H1 (cell line): ENCODE results near the gene OR8B8. TPM values are rescaled to one million over a fixed set of nuclear protein-coding genes. Genes with fewer than 3 reads are reported as not detected.

Experiments used
- CTCF ChIA-PET: fragments of 300-600 bp; sonication (Branson Sonifier 250); formaldehyde crosslinking; loops from one replicate; lab custom pipeline; 2021; ENCODE audit not compliant: partially characterized antibody; lab: Charles Lee
- POLR2A ChIA-PET: fragments of 300-600 bp; sonication (Branson Sonifier 250); formaldehyde crosslinking; loops from one replicate; lab custom pipeline; 2021; ENCODE audit warnings: inconsistent platforms; ENCODE audit not compliant: partially characterized antibody; lab: Charles Lee
- DNase-seq, 2 experiments: peaks; one replicate each; pipeline versions ENCODE4 v3.0.0 to v3.0.0-alpha.2; 2010 to 2022; ENCODE audit warnings: low spot score in 2 of 2, low read depth in 1 of 2, mixed read lengths in 1 of 2
- FAIRE-seq: peaks from 2 replicates; lab custom pipeline; 2011; peaks lifted over from hg19 to GRCh38; lab: Jason Lieb, UNC
- H2AFZ ChIP-seq: 2 replicates; pipeline ENCODE4 v1.8.1; 2012; ENCODE audit warnings: low read length, inconsistent platforms
- H2AK5ac ChIP-seq: 2 replicates; pipeline ENCODE4 v1.6.1; 2013; ENCODE audit warnings: low read depth, low read length
- H2BK120ac ChIP-seq: replicated peaks from 2 replicates; pipeline ENCODE3; 2013; ENCODE audit warnings: low read depth, low read length, inconsistent platforms
- H2BK12ac ChIP-seq: 2 replicates; pipeline ENCODE4 v1.6.1; 2013; ENCODE audit warnings: low read depth, low read length
- H2BK15ac ChIP-seq: 2 replicates; pipeline ENCODE4 v1.6.1; 2013; ENCODE audit warnings: low read length
- H2BK20ac ChIP-seq: 2 replicates; pipeline ENCODE4 v1.6.1; 2013; ENCODE audit warnings: low read length
- H2BK5ac ChIP-seq: 2 replicates; pipeline ENCODE4 v1.6.1; 2013; ENCODE audit warnings: low read depth, low read length
- H3K14ac ChIP-seq: 2 replicates; pipeline ENCODE4 v1.6.1; 2013; ENCODE audit warnings: inconsistent platforms; ENCODE audit not compliant: insufficient read length
- H3K18ac ChIP-seq: 2 replicates; pipeline ENCODE4 v1.6.1; 2013; ENCODE audit warnings: low read length; ENCODE audit errors: extremely low read depth
- H3K23ac ChIP-seq: 2 replicates; pipeline ENCODE4 v1.6.1; 2013; ENCODE audit warnings: inconsistent platforms; ENCODE audit not compliant: insufficient read length
- H3K23me2 ChIP-seq: 2 replicates; pipeline ENCODE4 v1.6.1; 2013; ENCODE audit warnings: low read depth, low read length
- H3K27ac ChIP-seq: 2 replicates; pipeline ENCODE4 v1.6.1; 2011; ENCODE audit warnings: low read depth, low read length, inconsistent platforms
- H3K27me3 ChIP-seq, 4 experiments: replicated peaks in 1 of 4; 1 replicate in 1 of 4; 2 replicates in 3 of 4; pipeline versions ENCODE4 v1.6.1 to v1.8.1; 2011 to 2013; ENCODE audit warnings: low read length in 3 of 4, mild to moderate bottlenecking in 3 of 4, inconsistent platforms in 2 of 4, mixed read lengths in 2 of 4, moderate library complexity in 1 of 4; ENCODE audit not compliant: control insufficient read depth in 3 of 4, insufficient read depth in 3 of 4; ENCODE audit errors: extremely low read depth in 1 of 4
- H3K36me3 ChIP-seq, 4 experiments: 2 replicates each; pipeline versions ENCODE4 v1.6.1 to v1.8.1; 2011 to 2013; ENCODE audit warnings: mild to moderate bottlenecking in 4 of 4, low read length in 3 of 4, moderate library complexity in 2 of 4, control low read depth in 1 of 4, inconsistent platforms in 1 of 4; ENCODE audit not compliant: insufficient read depth in 4 of 4, control insufficient read depth in 2 of 4
- H3K4ac ChIP-seq: replicated peaks from 2 replicates; pipeline ENCODE3; 2013; ENCODE audit warnings: low read length, low read depth, mixed read lengths, inconsistent platforms; ENCODE audit not compliant: insufficient read length
- H3K4me1 ChIP-seq, 4 experiments: replicated peaks in 1 of 4; 1 replicate in 1 of 4; 2 replicates in 3 of 4; pipeline versions ENCODE4 v1.6.1 to v1.8.1; 2011 to 2013; ENCODE audit warnings: low read length in 3 of 4, inconsistent platforms in 2 of 4, mixed read lengths in 1 of 4; ENCODE audit not compliant: insufficient read depth in 4 of 4, control insufficient read depth in 3 of 4
- H3K4me2 ChIP-seq, 2 experiments: 2 replicates each; pipeline versions ENCODE4 v1.6.1 to v1.8.1; 2011 to 2013; ENCODE audit warnings: low read depth in 2 of 2, low read length in 2 of 2, control low read depth in 1 of 2, inconsistent platforms in 1 of 2, mild to moderate bottlenecking in 1 of 2; ENCODE audit not compliant: insufficient read depth in 1 of 2
- H3K4me3 ChIP-seq, 4 experiments: fragments of 200-600, 300-600 bp in 1 of 4; sonication (generic), shearing (Covaris generic), sonication (Bioruptor Twin) in 1 of 4; 2 replicates each; pipeline versions ENCODE4 v1.5.1 to v1.8.1; 2011 to 2016; ENCODE audit warnings: low read length in 4 of 4, low read depth in 3 of 4, control low read depth in 2 of 4, inconsistent platforms in 2 of 4, mild to moderate bottlenecking in 2 of 4, mixed read lengths in 1 of 4, moderate library complexity in 1 of 4; ENCODE audit not compliant: insufficient read depth in 2 of 4; ENCODE audit errors: extremely low read depth in 1 of 4
- H3K56ac ChIP-seq: replicated peaks from 2 replicates; pipeline ENCODE3; 2013; ENCODE audit warnings: low read depth, mild to moderate bottlenecking, mixed read lengths, low read length, inconsistent platforms; ENCODE audit not compliant: insufficient read length
- H3K79me1 ChIP-seq: 2 replicates; pipeline ENCODE4 v1.6.1; 2013; ENCODE audit warnings: low read depth, low read length, control low read depth
- H3K79me2 ChIP-seq, 2 experiments: 2 replicates each; pipeline versions ENCODE4 v1.6.1 to v1.8.1; 2012 to 2013; ENCODE audit warnings: low read length in 2 of 2, mild to moderate bottlenecking in 2 of 2, inconsistent platforms in 1 of 2; ENCODE audit not compliant: insufficient read depth in 2 of 2, control insufficient read depth in 1 of 2
- H3K9ac ChIP-seq, 4 experiments: replicated peaks in 1 of 4; 1 replicate in 1 of 4; 2 replicates in 3 of 4; pipeline versions ENCODE4 v1.6.1 to v1.8.1; 2011 to 2013; ENCODE audit warnings: low read depth in 3 of 4, low read length in 3 of 4, control low read depth in 2 of 4, mild to moderate bottlenecking in 2 of 4, moderate library complexity in 2 of 4, inconsistent platforms in 1 of 4; ENCODE audit errors: extremely low read depth in 1 of 4
- H3K9me3 ChIP-seq, 2 experiments: 2 replicates each; pipeline versions ENCODE4 v1.6.1 to v1.8.1; 2012 to 2013; ENCODE audit warnings: mild to moderate bottlenecking in 2 of 2, moderate library complexity in 2 of 2, control low read depth in 1 of 2, inconsistent platforms in 1 of 2, low read depth in 1 of 2, low read length in 1 of 2, mixed read lengths in 1 of 2; ENCODE audit not compliant: insufficient read depth in 2 of 2
- H4K20me1 ChIP-seq, 2 experiments: replicated peaks in 1 of 2; 2 replicates each; pipeline versions ENCODE3 to v1.8.1; 2011 to 2013; ENCODE audit warnings: inconsistent platforms in 2 of 2, low read length in 2 of 2, mild to moderate bottlenecking in 1 of 2; ENCODE audit not compliant: insufficient read depth in 2 of 2, control insufficient read depth in 1 of 2
- H4K5ac ChIP-seq: 2 replicates; pipeline ENCODE4 v1.6.1; 2013; ENCODE audit warnings: low read length, low read depth, mixed read lengths, inconsistent platforms; ENCODE audit not compliant: insufficient read length
- H4K8ac ChIP-seq: 2 replicates; pipeline ENCODE4 v1.8.0; 2013; ENCODE audit warnings: mild to moderate bottlenecking, moderate library complexity, low read length, inconsistent platforms; ENCODE audit not compliant: insufficient read depth; ENCODE audit errors: extremely low read depth
- H4K91ac ChIP-seq: replicated peaks from 2 replicates; pipeline ENCODE3; 2013; ENCODE audit warnings: low read length, mixed read lengths, inconsistent platforms; ENCODE audit not compliant: insufficient read length
- WGBS, 2 experiments: shearing (Covaris generic) in 1 of 2; methylation state at CpG; one replicate each; pipeline versions ENCODE4 v1.1.6 to v1.1.7; 2013 to 2015; ENCODE audit warnings: low lambda C conversion rate in 2 of 2, mixed read lengths in 2 of 2, inconsistent platforms in 1 of 2, low coverage in 1 of 2, missing lambda C conversion rate in 1 of 2; ENCODE audit not compliant: insufficient replicate concordance in 2 of 2, insufficient coverage in 1 of 2, insufficient read length in 1 of 2; ENCODE audit errors: extremely low coverage in 1 of 2, missing lambda C conversion rate in 1 of 2; 5-methylcytosine and 5-hydroxymethylcytosine counted together
- polyA plus RNA-seq, 7 experiments: library from polyadenylated mRNA; depleted of rRNA in 3 of 7; stranded (reverse) in 5 of 7; unstranded in 2 of 7; fragments of >200 nt in 5 of 7; fragments of 200-250 nt in 2 of 7; gene quantifications; 1 replicate in 5 of 7; 2 replicates in 1 of 7; 4 replicates in 1 of 7; pipeline versions ENCODE4 v1.2.1 to v1.2.3, GENCODE V29; 2011 to 2013; ENCODE audit warnings: missing spikeins in 2 of 7, mixed read lengths in 2 of 7
- total RNA-seq: library from RNA; stranded (reverse); fragmentation: NEBNext Ultra II Directional; extraction: Animal tissue kit (Norgen Biotek cat#: 25700); gene quantifications from 2 replicates; pipeline ENCODE4 v1.2.1, GENCODE V29; 2021

OR8B8 gene
- total and polyA plus RNA-seq, 2 of the 8 experiments (the other 6 are each of a cell fraction or from before 2014, with no cell fraction given) = not detected

DNA sequence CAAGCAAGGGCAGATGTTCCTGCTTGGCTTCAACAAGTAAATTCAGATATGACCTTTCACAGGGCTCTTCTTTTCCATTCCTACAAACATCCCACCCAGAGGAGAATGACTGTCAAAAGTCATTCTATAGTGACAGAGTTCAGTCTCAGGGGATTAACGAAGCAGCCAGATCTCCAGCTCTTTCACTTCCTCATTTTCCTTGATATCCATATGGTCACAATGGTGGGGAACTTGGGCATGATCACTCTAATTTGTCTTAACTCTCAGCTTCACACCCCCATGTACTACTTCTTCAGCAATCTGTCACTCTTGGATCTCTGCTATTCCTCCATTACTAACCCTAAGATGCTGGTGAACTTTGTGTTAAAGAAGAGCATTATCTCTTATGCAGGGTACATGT, 15.0 kb upstream of the OR8B8 start:
- no peaks in the 10 kb centered on the region for H3K27me3 ChIP-seq
- FAIRE-seq (no peak), DNase-seq (no peak)
- no peak overlapping the region for H3K4ac ChIP-seq
- H3K4me2 ChIP-seq = no peak overlapping the region
- no peak overlapping the region for H2BK15ac ChIP-seq
- H3K79me2 ChIP-seq = no peaks in the 10 kb centered on the region
- H3K23ac ChIP-seq = no peak overlapping the region
- H3K4me3 ChIP-seq = no peak overlapping the region
- H3K23me2 ChIP-seq = no peaks in the 10 kb centered on the region
- H2AK5ac ChIP-seq = no peak overlapping the region
- no peaks in the 10 kb centered on the region for H3K79me1 ChIP-seq
- no peak overlapping the region for H3K27ac ChIP-seq
- WGBS, 2 experiments = 100% methylated on average over 1 of the region's 1 CpG; no CpG with 5 or more reads in 1 of the 2 experiments
- H3K14ac ChIP-seq = no peak overlapping the region
- no peaks in the 10 kb centered on the region for H4K20me1 ChIP-seq
- H2AFZ ChIP-seq = no peak overlapping the region
- no peak overlapping the region for H4K91ac ChIP-seq
- no peak overlapping the region for H4K8ac ChIP-seq
- H4K5ac ChIP-seq = no peak overlapping the region
- H2BK20ac ChIP-seq = no peak overlapping the region
- no peaks in the 10 kb centered on the region for H3K4me1 ChIP-seq
- H3K36me3 ChIP-seq = no peaks in the 10 kb centered on the region
- no peak overlapping the region for H3K18ac ChIP-seq
- no peak overlapping the region for H2BK5ac ChIP-seq
- no peak overlapping the region for H3K56ac ChIP-seq
- CTCF ChIA-PET = interaction anchor here (1.2 kb wide), 1 partner anchor 91 kb away, joined by 3 read pairs; no protein-coding TSS in a partner anchor
- H3K9me3 ChIP-seq = peaks cover 0 to 2% of the 10 kb centered on the region in 2 experiments; a peak in 1 of 4 replicates
- no peak overlapping the region for H2BK12ac ChIP-seq
- no peak overlapping the region for H2BK120ac ChIP-seq
- H3K9ac ChIP-seq = no peak overlapping the region
- POLR2A ChIA-PET = interaction anchor here (1.3 kb wide), 1 partner anchor 22 kb away, joined by 3 read pairs; no protein-coding TSS in a partner anchor
